HCT116 (cell line): ENCODE results near the gene GRIPAP1. TPM values are rescaled to one million over a fixed set of nuclear protein-coding genes. Genes with fewer than 3 reads are reported as not detected.

Experiments
- ATAC-seq: fragments of 200-7000 bp; cut with Tn5 transposase; 2 replicates; pipeline ENCODE4 v1.9.1; 2020; ENCODE audit warnings: mild to moderate bottlenecking, moderate library complexity
- BruUV-seq: library from RNA; stranded (reverse); fragments of 400-500 nt; replicated peaks from 2 replicates; lab custom pipeline; 2021; lab: Mats Ljungman, UMichigan
- CTCF ChIA-PET: fragments of 300-600 bp; sonication (Branson Sonifier 250); formaldehyde crosslinking; loops from one replicate; lab custom pipeline; 2021; ENCODE audit warnings: antibody characterized with exemption; lab: Charles Lee
- POLR2A ChIA-PET: fragments of 300-600, 350-600 bp; sonication (Branson Sonifier 250); formaldehyde crosslinking; loops from one replicate; lab custom pipeline; 2021; ENCODE audit warnings: antibody characterized with exemption; lab: Charles Lee
- RAD21 ChIA-PET, 2 experiments: fragments of 300-600 bp; sonication (Branson Sonifier 250); formaldehyde crosslinking; loops; one replicate each; lab custom pipeline; 2023; ENCODE audit warnings: low total read pairs in 2 of 2; ENCODE audit not compliant: uncharacterized antibody in 2 of 2, unreplicated experiment in 2 of 2, low non-redundant PET in 1 of 2; lab: Charles Lee
- DNase-seq: peaks from one replicate; pipeline ENCODE4 v3.0.0-alpha.2; 2010; ENCODE audit warnings: low read depth, low spot score
- H2AFZ ChIP-seq: fragments of 200-600 bp; shearing (Covaris generic), sonication (generic); 2 replicates; pipeline ENCODE4 v1.6.1; 2017; ENCODE audit warnings: low read depth, mixed run types, mixed read lengths, antibody characterized with exemption, low read length; ENCODE audit not compliant: poor library complexity, severe bottlenecking
- H3K27ac ChIP-seq: 2 replicates; pipeline ENCODE4 v1.5.1; 2012; ENCODE audit warnings: low read depth, low read length
- H3K27me3 ChIP-seq: fragments of 200-600 bp; sonication (generic); 2 replicates; pipeline ENCODE4 v1.6.1; 2016; ENCODE audit warnings: mixed run types, low read length, mixed read lengths; ENCODE audit not compliant: insufficient read depth
- H3K36me3 ChIP-seq, 2 experiments: fragments of 200-500 bp in 1 of 2; fragments of 200-600 bp in 1 of 2; sonication (Bioruptor generic) in 1 of 2; sonication (generic) in 1 of 2; 2 replicates each; pipeline versions ENCODE4 v1.5.1 to v1.6.1; 2014 to 2016; ENCODE audit warnings: low read length in 2 of 2, inconsistent platforms in 1 of 2, mixed read lengths in 1 of 2, mixed run types in 1 of 2; ENCODE audit not compliant: insufficient read depth in 2 of 2, control insufficient read depth in 1 of 2
- H3K4me1 ChIP-seq, 2 experiments: fragments of 200-600 bp in 1 of 2; sonication (generic) in 1 of 2; 2 replicates each; pipeline versions ENCODE4 v1.5.1 to v1.6.1; 2012 to 2017; ENCODE audit warnings: low read length in 2 of 2, inconsistent platforms in 1 of 2, mild to moderate bottlenecking in 1 of 2, mixed read lengths in 1 of 2, mixed run types in 1 of 2, moderate library complexity in 1 of 2; ENCODE audit not compliant: insufficient read depth in 2 of 2, control insufficient read depth in 1 of 2
- H3K4me2 ChIP-seq: fragments of 200-600 bp; sonication (generic); 2 replicates; pipeline ENCODE4 v1.6.1; 2017; ENCODE audit warnings: mixed run types, low read length, mixed read lengths
- H3K4me3 ChIP-seq, 2 experiments: fragments of 200-600 bp in 1 of 2; sonication (generic) in 1 of 2; replicated peaks in 1 of 2; 2 replicates each; pipeline ENCODE4 v1.5.1; 2011 to 2016; ENCODE audit warnings: low read length in 2 of 2, control low read depth in 1 of 2, low read depth in 1 of 2, mild to moderate bottlenecking in 1 of 2, mixed read lengths in 1 of 2, mixed run types in 1 of 2
- H3K79me2 ChIP-seq: fragments of 200-600 bp; sonication (generic); 2 replicates; pipeline ENCODE4 v1.6.1; 2017; ENCODE audit warnings: mild to moderate bottlenecking, mixed run types, low read length, moderate library complexity, mixed read lengths; ENCODE audit not compliant: insufficient read depth
- H3K9ac ChIP-seq: fragments of 200-600 bp; sonication (generic); 2 replicates; pipeline ENCODE4 v1.6.1; 2016; ENCODE audit warnings: low read length, mixed read lengths
- H3K9me2 ChIP-seq: fragments of 200-600 bp; sonication (generic), shearing (Covaris generic); 2 replicates; pipeline ENCODE4 v1.6.1; 2017; ENCODE audit warnings: mixed run types, mild to moderate bottlenecking, moderate library complexity; ENCODE audit not compliant: insufficient read depth
- H3K9me3 ChIP-seq, 2 experiments: fragments of 200-500 bp in 1 of 2; fragments of 200-600 bp in 1 of 2; sonication (Bioruptor generic) in 1 of 2; sonication (generic) in 1 of 2; 2 replicates each; pipeline ENCODE4 v1.6.1; 2014 to 2017; ENCODE audit warnings: low read length in 2 of 2, mixed read lengths in 2 of 2, inconsistent platforms in 1 of 2, low read depth in 1 of 2, mild to moderate bottlenecking in 1 of 2, mixed run types in 1 of 2, moderate library complexity in 1 of 2; ENCODE audit not compliant: control insufficient read depth in 1 of 2, insufficient read depth in 1 of 2
- H4K20me1 ChIP-seq: fragments of 200-600 bp; sonication (generic), shearing (Covaris generic); 2 replicates; pipeline ENCODE4 v1.6.1; 2017; ENCODE audit warnings: mixed run types, mild to moderate bottlenecking, moderate library complexity; ENCODE audit not compliant: insufficient read depth
- CBX3 ChIP-seq: IDR thresholded peaks from 2 replicates; pipeline ENCODE4 v1.6.1; 2012; ENCODE audit warnings: low read depth
- ELF1 ChIP-seq: IDR thresholded peaks from 2 replicates; pipeline ENCODE4 v1.6.1; 2012; ENCODE audit warnings: low read depth, borderline replicate concordance
- JUND ChIP-seq: IDR thresholded peaks from 2 replicates; pipeline ENCODE4 v1.6.1; 2012
- RAD21 ChIP-seq: IDR thresholded peaks from 2 replicates; pipeline ENCODE4 v1.6.1; 2012; ENCODE audit warnings: low read depth, mild to moderate bottlenecking
- YY1 ChIP-seq: IDR thresholded peaks from 2 replicates; pipeline ENCODE4 v1.6.1; 2011; ENCODE audit warnings: low read length, low read depth, moderate library complexity, mild to moderate bottlenecking; ENCODE audit not compliant: insufficient replicate concordance; ENCODE audit errors: extremely low read depth
- intact Hi-C: fragments of 100-400 bp; cut with micrococcal nuclease; formaldehyde crosslinking; loops from 2 replicates; pipeline ENCODE4 v1.10.0; 2022
- total RNA-seq: library from RNA; stranded (reverse); gene quantifications from one replicate; pipeline ENCODE4 v1.2.1, GENCODE V29; 2021; ENCODE audit not compliant: unreplicated experiment
- TF ChIP-seq, protein P1 (sequence below), 3 experiments: fragments of 200-600 bp in 1 of 3; sonication (generic) in 1 of 3; IDR thresholded peaks in 2 of 3; conservative IDR thresholded peaks in 1 of 3; 2 replicates each; pipeline ENCODE4 v1.5.1; 2012 to 2017; ENCODE audit warnings: low read depth in 2 of 3, low read length in 2 of 3, antibody characterized with exemption in 1 of 3, borderline replicate concordance in 1 of 3, control low read depth in 1 of 3, mild to moderate bottlenecking in 1 of 3, mixed read lengths in 1 of 3, mixed run types in 1 of 3, moderate library complexity in 1 of 3; ENCODE audit not compliant: insufficient read depth in 1 of 3
- TF ChIP-seq, protein P2 (sequence below): IDR thresholded peaks from 2 replicates; pipeline ENCODE4 v1.6.1; 2012
- TF ChIP-seq, protein P3 (sequence below): IDR thresholded peaks from 2 replicates; pipeline ENCODE4 v1.6.1; 2012
- TF ChIP-seq, protein P4 (sequence below): IDR thresholded peaks from 2 replicates; pipeline ENCODE4 v1.6.1; 2011; ENCODE audit warnings: mild to moderate bottlenecking, low read length, moderate library complexity; ENCODE audit not compliant: insufficient replicate concordance; ENCODE audit errors: extremely low read depth

Gene GRIPAP1
- total RNA-seq, 1 experiment from 2014 or later, result 39.4 TPM

DNA sequence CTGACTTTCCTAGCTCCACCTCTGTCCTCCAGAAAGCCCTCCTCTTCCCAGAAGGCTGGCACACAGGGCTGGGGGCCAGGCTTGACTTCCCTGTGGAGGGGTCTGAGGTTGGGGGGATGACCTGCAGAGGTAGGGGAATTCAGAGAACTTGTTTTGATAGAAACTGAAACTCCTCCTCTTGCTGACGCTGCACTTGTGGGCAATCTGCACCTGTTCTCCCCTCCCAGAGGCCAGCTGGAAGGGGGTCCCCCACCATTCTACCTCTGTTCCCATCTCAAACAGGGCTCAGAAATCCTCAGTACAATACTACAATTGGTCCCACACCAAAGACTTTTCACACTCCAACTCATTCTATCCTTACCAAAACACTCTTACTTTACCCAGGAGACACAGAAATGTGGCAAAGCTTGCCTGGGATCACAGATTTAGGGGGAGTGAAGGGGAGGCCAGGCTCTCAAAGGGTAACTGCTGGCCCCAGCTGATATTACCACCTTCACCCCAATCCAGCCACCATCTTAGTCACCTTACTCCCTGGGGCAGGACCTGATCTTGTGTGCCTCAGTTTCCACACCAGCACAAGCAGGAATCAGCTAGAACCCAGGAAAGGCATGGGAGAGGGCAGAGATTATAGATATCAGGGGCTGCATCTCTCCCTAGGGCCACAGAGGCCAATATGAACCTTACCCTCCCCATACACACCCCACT lies 63.2 kb downstream of the GRIPAP1 start:
- intact Hi-C loops, result no loop called here
- H4K20me1 ChIP-seq, result no peaks in the 10 kb centered on the region
- H2AFZ ChIP-seq, result no peak overlapping the region
- H3K9me3 ChIP-seq, result no peaks in the 10 kb centered on the region
- TF ChIP-seq YY1 (no peak), JUND (no peak), CBX3 (no peak), RAD21 (no peak), ELF1 (no peak)
- TF ChIP-seq, protein P1, sequence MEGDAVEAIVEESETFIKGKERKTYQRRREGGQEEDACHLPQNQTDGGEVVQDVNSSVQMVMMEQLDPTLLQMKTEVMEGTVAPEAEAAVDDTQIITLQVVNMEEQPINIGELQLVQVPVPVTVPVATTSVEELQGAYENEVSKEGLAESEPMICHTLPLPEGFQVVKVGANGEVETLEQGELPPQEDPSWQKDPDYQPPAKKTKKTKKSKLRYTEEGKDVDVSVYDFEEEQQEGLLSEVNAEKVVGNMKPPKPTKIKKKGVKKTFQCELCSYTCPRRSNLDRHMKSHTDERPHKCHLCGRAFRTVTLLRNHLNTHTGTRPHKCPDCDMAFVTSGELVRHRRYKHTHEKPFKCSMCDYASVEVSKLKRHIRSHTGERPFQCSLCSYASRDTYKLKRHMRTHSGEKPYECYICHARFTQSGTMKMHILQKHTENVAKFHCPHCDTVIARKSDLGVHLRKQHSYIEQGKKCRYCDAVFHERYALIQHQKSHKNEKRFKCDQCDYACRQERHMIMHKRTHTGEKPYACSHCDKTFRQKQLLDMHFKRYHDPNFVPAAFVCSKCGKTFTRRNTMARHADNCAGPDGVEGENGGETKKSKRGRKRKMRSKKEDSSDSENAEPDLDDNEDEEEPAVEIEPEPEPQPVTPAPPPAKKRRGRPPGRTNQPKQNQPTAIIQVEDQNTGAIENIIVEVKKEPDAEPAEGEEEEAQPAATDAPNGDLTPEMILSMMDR (IDR thresholded peaks at IDR 0.05 in 2 of 3, conservative IDR thresholded peaks at IDR 0.05 in 1 of 3; ENCODE audit: borderline replicate concordance in 1 of 3, insufficient read depth in 1 of 3, low read depth in 2 of 3, low read length in 2 of 3), result no peak
- TF ChIP-seq, protein P2, sequence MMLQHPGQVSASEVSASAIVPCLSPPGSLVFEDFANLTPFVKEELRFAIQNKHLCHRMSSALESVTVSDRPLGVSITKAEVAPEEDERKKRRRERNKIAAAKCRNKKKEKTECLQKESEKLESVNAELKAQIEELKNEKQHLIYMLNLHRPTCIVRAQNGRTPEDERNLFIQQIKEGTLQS, result no peak
- TF ChIP-seq, protein P3, sequence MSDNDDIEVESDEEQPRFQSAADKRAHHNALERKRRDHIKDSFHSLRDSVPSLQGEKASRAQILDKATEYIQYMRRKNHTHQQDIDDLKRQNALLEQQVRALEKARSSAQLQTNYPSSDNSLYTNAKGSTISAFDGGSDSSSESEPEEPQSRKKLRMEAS, result no peak
- TF ChIP-seq, protein P4, sequence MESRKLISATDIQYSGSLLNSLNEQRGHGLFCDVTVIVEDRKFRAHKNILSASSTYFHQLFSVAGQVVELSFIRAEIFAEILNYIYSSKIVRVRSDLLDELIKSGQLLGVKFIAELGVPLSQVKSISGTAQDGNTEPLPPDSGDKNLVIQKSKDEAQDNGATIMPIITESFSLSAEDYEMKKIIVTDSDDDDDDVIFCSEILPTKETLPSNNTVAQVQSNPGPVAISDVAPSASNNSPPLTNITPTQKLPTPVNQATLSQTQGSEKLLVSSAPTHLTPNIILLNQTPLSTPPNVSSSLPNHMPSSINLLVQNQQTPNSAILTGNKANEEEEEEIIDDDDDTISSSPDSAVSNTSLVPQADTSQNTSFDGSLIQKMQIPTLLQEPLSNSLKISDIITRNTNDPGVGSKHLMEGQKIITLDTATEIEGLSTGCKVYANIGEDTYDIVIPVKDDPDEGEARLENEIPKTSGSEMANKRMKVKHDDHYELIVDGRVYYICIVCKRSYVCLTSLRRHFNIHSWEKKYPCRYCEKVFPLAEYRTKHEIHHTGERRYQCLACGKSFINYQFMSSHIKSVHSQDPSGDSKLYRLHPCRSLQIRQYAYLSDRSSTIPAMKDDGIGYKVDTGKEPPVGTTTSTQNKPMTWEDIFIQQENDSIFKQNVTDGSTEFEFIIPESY, result no peak
- H3K27ac ChIP-seq, result no peak overlapping the region
- ChIA-PET POLR2A (no interaction called here), CTCF (no interaction called here), RAD21 (no interaction called here)
- ATAC-seq (no peak), DNase-seq (no peak)
- H3K79me2 ChIP-seq, result peaks cover 39% of the 10 kb centered on the region
- H3K36me3 ChIP-seq, result peaks cover 0 to 8% of the 10 kb centered on the region in 2 experiments; a peak in 2 of 4 replicates
- H3K4me3 ChIP-seq, result no peak overlapping the region
- no peak overlapping the region for H3K9ac ChIP-seq
- no peaks in the 10 kb centered on the region for H3K27me3 ChIP-seq
- no TSS peak for BruUV-seq
- H3K4me2 ChIP-seq, result no peak overlapping the region
- H3K4me1 ChIP-seq, result no peaks in the 10 kb centered on the region
- H3K9me2 ChIP-seq, result no peaks in the 10 kb centered on the region
